ENCODE data around the gene GFOD1.
"Not testable (repeated sequence)": the region's sequence is repeated elsewhere in the genome, so short reads cannot be mapped to it uniquely, and the experiment has no call there.

The GFOD1 gene

GRCh38 chr6:13349811-13350506 lies 137.4 kb downstream of the GFOD1 start:
- no peak for DNase-seq

- DNase-seq, result no peak
These were observed 138.9 kb downstream of the GFOD1 start for GRCh38 chr6:13348334-13349113.

DNA sequence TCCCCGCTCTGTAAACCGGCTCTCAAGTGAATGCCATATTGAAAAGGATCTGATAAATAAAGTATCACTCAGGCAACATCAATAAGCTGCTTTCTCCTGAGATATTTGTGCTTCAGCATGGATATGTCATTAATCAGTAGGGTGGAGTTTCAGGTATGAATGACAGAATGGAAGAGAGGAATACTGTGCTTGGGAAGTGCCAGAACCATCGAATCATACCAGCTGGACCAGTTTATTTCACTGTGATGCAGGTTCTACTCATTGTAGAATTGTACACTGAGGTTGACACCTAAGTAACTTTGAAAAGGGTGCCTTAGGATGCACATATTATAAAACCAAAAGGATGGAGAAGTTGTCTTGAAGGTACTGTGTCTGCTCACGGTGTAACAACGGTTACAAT lies 141.2 kb downstream of the GFOD1 start:
- no peak for DNase-seq

DNA sequence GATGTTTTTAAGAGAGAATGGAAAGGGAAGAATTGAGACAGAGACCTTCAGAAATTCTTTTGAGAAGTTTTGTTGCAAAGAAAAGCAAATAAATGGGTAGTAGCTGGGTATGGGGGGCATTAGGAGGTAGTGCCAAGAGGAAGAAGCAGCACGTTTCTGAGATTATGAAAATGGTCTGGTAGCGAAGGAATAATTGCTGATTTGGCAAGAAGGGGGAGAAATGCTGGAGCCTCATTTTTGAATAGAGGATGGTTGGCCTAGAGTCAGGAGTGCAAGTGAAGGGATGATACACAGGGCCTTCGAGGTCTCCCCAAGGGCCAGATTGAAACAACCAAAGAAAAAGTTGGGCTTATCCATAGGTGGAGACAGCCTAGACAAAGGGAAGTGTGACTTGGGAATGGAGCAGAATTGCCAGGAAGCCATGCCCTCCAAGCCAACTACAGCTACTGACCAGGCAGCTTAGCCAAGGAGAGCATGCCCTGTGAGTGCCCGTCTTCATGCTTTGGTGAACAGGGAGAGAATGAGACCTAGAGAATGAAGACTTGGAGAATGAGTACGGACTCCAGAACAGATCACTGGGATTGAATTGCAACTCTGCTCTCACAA lies 144.9 kb downstream of the GFOD1 start:
- no peak for DNase-seq

- DNase-seq, result peak; percentile 40 to 47
These were observed 147.4 kb downstream of the GFOD1 start for GRCh38 chr6:13339863-13340630.

- peak; percentile 63 to 80 for DNase-seq
These were observed 149.4 kb downstream of the GFOD1 start for GRCh38 chr6:13338038-13338437.

DNA sequence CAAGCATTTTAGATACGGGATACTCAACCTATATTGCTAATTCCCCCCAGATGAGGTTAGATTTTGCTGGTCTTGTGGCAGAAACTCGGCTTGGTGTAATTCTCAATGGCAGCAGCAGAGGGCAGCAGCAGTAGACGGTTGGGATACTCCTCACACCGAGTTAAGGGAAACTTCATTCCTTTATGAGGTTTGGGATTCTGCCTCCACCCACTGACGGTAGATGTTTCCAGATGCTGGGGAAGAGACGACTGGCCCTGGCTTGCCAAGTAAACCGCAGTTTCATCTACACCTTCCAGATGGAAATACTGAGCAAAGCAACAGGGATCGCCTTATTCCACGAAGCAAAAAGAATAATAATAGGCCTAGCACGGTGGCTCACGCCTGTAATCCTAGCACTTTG lies 150.8 kb downstream of the GFOD1 start:
- DNase-seq, result peak; percentile 76 to 80

- DNase-seq, result no peak
These were observed 152.4 kb downstream of the GFOD1 start for GRCh38 chr6:13334953-13335352.

GRCh38 chr6:13332349-13332706 lies 155.1 kb downstream of the GFOD1 start:
- DNase-seq, result no peak

DNA sequence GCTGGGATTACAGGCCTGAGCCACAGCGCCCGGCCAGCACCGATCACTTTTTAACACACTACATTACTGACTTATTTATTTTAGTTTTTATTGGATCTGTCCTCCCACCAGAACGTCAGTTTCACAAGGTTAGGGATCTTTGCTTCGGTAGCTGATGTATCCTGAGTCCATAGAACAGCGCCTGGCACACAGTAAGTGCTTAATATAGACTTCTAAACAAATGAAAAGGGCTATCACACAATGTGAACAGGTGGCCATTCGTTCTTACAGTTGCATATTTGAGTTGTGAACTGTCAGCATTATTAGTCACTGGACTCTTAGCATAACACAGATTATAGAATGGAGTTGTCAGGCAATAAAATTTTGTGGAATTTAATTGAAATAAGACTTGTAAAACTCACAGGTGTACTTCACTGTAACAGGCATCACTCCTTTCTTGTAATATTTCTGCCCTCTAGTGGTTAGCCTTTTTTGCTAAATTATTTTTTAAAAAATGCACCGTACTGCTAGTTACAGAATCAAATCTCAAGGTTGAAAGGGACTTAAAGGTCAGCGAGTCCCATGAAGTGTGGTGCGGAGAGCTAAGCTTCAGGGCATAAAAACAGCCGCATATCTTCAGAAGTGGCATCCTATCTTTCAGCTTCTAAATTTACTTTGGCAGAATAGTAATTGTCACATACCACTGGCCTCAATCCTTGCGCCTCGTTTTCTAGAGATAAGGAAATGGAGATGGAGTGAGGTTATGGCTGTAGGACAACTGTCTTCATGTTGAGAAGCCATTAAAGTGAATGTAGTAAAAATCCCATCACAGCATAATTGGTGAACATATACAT lies 155.7 kb downstream of the GFOD1 start:
- peak; percentile 22 to 61 for DNase-seq

GRCh38 chr6:13328875-13329183 lies 158.6 kb downstream of the GFOD1 start:
- DNase-seq, result no peak

- DNase-seq, result peak; percentile 88 to 94
These were observed 159.1 kb downstream of the GFOD1 start, which contains the start of gene TBC1D7 for GRCh38 chr6:13328076-13328874. Gene TBC1D7 (minus strand): TSS chr6:13328537. CDS start chr6:13326898, 1,639 bp downstream.

- DNase-seq, result peak in 1 of 2 donors; percentile 30
These were observed 159.7 kb downstream of the GFOD1 start for GRCh38 chr6:13327691-13328075.

- not testable (repeated sequence) for DNase-seq
These were observed 161.3 kb downstream of the GFOD1 start for GRCh38 chr6:13326031-13326586.

DNA sequence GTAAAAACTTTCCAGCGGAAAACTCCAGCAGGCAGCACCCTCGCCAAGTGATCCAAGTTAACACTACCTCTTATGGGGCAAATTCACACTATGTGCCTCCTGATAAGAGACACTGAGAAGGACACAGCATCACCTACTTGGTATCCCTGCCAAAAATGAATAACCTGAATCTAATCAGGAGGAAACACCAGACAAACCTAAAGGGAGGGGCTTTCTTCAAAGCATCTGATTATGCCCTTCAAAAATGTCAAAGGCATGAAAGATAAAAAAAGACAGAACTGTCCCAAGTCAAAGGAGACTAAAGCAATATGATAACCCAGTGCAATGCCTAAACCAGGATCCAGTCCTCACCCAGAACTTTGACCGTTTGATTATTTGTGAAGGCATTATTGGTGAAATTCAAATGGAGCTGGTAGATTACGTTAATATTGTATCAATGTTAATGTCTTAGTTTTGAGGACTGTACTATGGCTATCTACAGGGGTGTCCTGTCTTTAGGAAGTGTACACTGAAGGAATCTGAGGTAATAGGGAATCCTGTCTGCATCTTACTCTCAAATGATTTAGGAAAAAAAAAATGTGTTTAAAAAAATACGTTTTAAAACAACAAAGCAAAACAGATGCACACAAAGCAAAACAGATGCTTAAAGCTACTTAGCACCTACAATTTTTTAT lies 167.4 kb downstream of the GFOD1 start:
- DNase-seq, result no peak

DNA sequence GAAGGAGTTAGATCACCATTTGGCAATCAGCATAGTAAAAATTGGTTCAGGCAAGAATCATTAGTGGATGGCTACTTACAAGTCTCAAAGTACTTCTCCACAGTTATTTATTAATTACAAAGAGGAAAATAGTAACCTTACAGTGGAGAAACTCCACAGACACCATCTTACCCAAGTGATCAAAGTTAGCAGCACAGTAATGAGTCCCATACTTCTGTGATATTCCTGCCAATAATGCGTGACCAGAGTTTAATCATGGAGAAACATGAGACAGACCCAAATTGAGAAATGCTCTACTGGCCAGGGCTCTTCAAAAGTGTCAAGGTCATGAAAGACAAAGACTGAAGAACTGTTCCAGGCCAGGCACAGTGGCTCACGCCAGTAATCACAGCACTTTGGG lies 168.6 kb downstream of the GFOD1 start:
- DNase-seq, result no peak

GRCh38 chr6:13315896-13316295 lies 171.5 kb downstream of the GFOD1 start:
- DNase-seq, result no peak

DNA sequence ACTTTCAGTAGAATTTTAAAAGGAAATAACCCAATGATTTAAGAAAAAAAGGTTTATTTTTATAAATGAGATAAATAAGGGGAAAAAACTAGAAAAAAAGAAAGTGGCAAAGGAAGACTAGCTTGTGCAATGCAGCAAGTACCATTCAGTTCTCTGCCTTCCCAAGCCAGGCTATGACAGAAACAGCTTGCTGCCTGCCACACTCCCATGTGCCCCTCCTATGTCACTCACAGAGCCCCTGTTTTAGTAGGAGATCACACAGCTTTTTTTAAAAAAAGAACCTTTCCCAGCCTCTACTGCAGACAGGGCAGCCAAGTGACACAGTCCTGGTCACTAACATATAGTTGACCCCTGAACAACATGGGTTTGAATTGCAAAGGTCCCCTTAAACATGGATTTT lies 172.6 kb downstream of the GFOD1 start:
- no peak for DNase-seq

DNA sequence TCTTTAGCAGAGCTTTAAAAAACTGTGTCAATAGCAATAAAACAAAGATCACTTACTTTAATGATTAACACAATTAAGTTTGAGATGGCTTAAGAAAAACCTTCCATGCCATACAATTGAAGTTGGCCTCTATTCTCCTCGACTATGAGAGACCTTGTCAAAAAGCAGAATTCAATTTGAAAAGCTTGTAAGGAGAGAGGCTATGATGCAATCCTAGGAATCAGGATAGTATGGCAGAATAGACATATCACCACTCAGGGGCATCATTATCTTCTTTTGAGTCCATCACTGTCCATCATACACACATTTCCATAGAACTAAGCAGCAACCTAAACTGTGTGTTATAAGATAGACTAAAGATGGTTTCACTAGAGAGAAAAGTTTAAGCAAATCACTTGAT lies 176.2 kb downstream of the GFOD1 start:
- DNase-seq, result no peak

DNA sequence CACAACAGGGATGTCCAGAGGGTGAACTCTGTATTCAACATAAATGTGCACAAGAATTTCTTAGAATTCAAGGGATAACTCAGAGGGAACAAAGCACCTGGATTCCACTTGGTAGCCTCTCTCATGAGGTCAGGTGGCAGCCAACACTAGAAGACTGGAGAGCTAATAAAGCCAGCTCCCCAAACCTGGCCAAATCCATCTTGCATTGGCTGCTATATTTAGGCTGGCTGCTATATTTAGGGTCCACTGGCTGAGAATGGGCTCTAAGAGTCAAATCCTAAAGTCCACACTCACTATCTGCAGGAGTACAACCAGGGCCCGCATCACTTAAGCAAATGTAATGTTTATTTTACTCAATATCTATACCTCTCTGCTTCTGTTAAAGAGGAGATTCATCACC lies 179.1 kb downstream of the GFOD1 start:
- no peak for DNase-seq

Measured in inflammatory macrophage (primary cell).